Esophagus muscularis mucosa (tissue), 4 donors: Measurements from ENCODE around the gene IER3IP1. TPM values are rescaled to one million over a fixed set of nuclear protein-coding genes. Genes with fewer than 3 reads are reported as not detected.

Experiments
- DNase-seq: peaks from one replicate; pipeline ENCODE4 v3.0.0-alpha.2; 2017; ENCODE audit errors: extremely low spot score
- H3K27ac ChIP-seq, 4 donors: fragments of 200-600 bp; sonication (generic); replicated peaks in 1 of 4; 1 replicate in 3 of 4; 2 replicates in 1 of 4; pipeline ENCODE4 v1.5.1; 2016 to 2019; ENCODE audit warnings: mild to moderate bottlenecking in 1 of 4
- H3K27me3 ChIP-seq, 4 donors: fragments of 200-600 bp; sonication (generic); one replicate each; pipeline versions ENCODE4 v1.5.1 to v1.6.0; 2016 to 2019
- H3K36me3 ChIP-seq, 4 donors: fragments of 200-600 bp; sonication (generic); one replicate each; pipeline ENCODE4 v1.5.1; 2016 to 2019
- H3K4me1 ChIP-seq, 4 donors: fragments of 200-600 bp; sonication (generic); one replicate each; pipeline ENCODE4 v1.5.1; 2016 to 2019
- H3K4me3 ChIP-seq, 4 donors: fragments of 200-600 bp; sonication (generic); 1 replicate in 2 of 4; 2 replicates in 2 of 4; pipeline ENCODE4 v1.5.1; 2016 to 2019; ENCODE audit warnings: mild to moderate bottlenecking in 4 of 4, moderate library complexity in 1 of 4
- H3K9me3 ChIP-seq, 4 donors: fragments of 200-600 bp; sonication (generic); 1 replicate in 3 of 4; 2 replicates in 1 of 4; pipeline ENCODE4 v1.5.1; 2016 to 2019
- EP300 ChIP-seq: sonication (generic); formaldehyde crosslinking; IDR thresholded peaks from one replicate; pipeline ENCODE4 v1.6.1; 2017; ENCODE audit warnings: antibody characterized with exemption
- POLR2A ChIP-seq: fragments of 450-650 bp; IDR thresholded peaks from one replicate; pipeline ENCODE4 v1.6.1; 2017; ENCODE audit warnings: antibody characterized with exemption, moderate library complexity, mild to moderate bottlenecking, low read depth
- POLR2AphosphoS5 ChIP-seq, 2 donors: sonication (generic); formaldehyde crosslinking; IDR thresholded peaks; one replicate each; pipeline ENCODE4 v1.6.1; 2017; ENCODE audit warnings: antibody characterized with exemption in 2 of 2
- WGBS: methylation state at CpG from one replicate; pipeline ENCODE4 v1.1.5; 2018; 5-methylcytosine and 5-hydroxymethylcytosine counted together
- intact Hi-C: fragments of 100-400 bp; cut with DNase I; formaldehyde crosslinking; loops from one replicate; pipeline ENCODE4 v1.15.1; 2023
- total RNA-seq, 4 donors: library from RNA; depleted of rRNA; stranded (reverse); fragments of >200 nt; gene quantifications; one replicate each; pipeline versions ENCODE4 v1.1.0 to v1.2.1, GENCODE V29; 2016
- TF ChIP-seq, protein P1 (sequence below), 3 experiments: fragments of 200-600 bp in 2 of 3; fragments of 450-650 bp in 1 of 3; sonication (generic) in 2 of 3; IDR thresholded peaks; one replicate each; pipeline ENCODE4 v1.5.1; 2017 to 2019; ENCODE audit warnings: antibody characterized with exemption in 3 of 3, mild to moderate bottlenecking in 2 of 3, moderate library complexity in 1 of 3

Gene IER3IP1
- total RNA-seq, 4 donors from 2014 or later = 7.0 to 9.1 (median 7.5) TPM

DNA sequence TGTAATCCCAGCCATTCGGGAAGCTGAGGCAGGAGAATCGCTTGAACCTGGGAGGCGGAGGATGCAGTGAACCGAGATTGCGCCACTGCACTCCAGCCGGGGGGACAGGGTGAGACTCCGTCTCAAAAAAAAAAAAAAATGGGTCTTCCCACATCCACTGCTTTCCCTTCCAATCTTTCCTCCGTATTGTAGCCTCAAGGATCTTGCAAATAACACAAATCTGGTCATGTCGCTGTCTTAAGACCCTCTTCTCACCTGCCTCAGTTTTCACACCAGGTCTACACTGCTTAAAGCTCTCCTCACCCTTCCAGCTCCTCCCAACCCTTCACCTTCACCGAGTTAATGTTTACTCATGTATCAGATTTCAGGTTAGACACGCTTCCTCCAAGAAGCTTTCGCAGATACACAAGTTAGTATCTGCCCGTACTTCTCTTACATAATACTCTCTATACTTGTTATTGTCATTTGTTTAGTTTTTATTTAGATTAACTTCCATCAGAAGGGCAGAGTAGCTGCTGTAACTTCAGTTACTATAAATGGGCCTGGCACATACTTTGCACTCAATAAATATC lies 1.5 kb downstream of the IER3IP1 start:
- intact Hi-C loops = no loop called here
- WGBS = 76% methylated on average over 13 of the region's 13 CpGs

DNA sequence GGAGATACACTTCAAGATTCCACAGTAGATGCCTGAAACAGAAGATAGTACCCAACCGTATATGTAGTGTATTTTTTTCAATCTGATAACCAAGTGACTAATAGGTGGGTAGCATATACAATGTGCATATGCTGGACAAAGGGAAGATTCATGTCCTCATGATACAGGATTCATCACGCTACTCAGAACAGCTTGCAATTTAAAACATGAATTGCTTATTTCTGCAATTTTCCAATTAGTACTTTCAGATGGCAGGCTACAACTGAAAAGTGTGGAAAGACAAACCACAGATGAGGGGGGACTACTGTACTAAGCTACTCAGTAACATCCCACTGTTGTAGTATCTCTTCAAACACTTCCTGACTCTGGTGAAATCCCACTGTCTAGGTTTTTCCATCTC lies 3.7 kb downstream of the IER3IP1 start:
- Histone ChIP-seq H3K27ac (no peak overlapping the region), H3K36me3 (no peaks in the 10 kb centered on the region), H3K4me1 (peaks cover 22 to 46% (median 35%) of the 10 kb centered on the region in 4 donors), H3K4me3 (no peak overlapping the region), H3K9me3 (no peaks in the 10 kb centered on the region), H3K27me3 (no peaks in the 10 kb centered on the region)
- TF ChIP-seq, protein P1, sequence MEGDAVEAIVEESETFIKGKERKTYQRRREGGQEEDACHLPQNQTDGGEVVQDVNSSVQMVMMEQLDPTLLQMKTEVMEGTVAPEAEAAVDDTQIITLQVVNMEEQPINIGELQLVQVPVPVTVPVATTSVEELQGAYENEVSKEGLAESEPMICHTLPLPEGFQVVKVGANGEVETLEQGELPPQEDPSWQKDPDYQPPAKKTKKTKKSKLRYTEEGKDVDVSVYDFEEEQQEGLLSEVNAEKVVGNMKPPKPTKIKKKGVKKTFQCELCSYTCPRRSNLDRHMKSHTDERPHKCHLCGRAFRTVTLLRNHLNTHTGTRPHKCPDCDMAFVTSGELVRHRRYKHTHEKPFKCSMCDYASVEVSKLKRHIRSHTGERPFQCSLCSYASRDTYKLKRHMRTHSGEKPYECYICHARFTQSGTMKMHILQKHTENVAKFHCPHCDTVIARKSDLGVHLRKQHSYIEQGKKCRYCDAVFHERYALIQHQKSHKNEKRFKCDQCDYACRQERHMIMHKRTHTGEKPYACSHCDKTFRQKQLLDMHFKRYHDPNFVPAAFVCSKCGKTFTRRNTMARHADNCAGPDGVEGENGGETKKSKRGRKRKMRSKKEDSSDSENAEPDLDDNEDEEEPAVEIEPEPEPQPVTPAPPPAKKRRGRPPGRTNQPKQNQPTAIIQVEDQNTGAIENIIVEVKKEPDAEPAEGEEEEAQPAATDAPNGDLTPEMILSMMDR (IDR thresholded peaks at IDR 0.05) = no peak
- intact Hi-C loops = no loop called here
- 80% methylated on average over 2 of the region's 2 CpGs for WGBS
- DNase-seq = no peak

More for the DNA sequence above, 1.5 kb downstream of the IER3IP1 start:
- Histone ChIP-seq H3K36me3 (no peaks in the 10 kb centered on the region), H3K27me3 (no peaks in the 10 kb centered on the region), H3K27ac (no peak overlapping the region), H3K4me3 (peak overlapping the region; percentile 81 to 100 (median 96)), H3K9me3 (no peaks in the 10 kb centered on the region), H3K4me1 (peaks cover 22 to 46% (median 35%) of the 10 kb centered on the region in 4 donors)
- TF ChIP-seq POLR2A (no peak), EP300 (no peak), POLR2AphosphoS5 (IDR thresholded peaks at IDR 0.05) (no peak)
- TF ChIP-seq, protein P1 (IDR thresholded peaks at IDR 0.05) = no peak
- no peak for DNase-seq

DNA sequence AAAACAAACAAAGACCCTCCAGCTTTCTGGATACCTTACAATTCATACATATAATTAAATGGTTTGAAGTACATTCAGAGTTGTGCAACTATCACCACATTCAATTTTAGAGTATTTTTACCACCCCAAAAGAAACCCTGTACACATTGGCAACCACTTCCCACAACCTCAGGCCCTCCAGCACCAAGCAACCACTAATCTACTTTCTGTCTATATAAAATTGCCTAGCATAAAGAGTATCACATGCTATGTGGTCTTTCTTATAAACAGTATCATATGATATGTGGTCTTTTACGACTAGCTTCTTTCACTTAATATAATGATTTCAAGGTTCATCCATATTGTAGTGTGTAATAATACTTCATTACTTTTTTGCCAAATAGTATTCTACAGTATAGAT lies 7.3 kb downstream of the IER3IP1 start:
- WGBS = 84% methylated on average over 1 of the region's 1 CpG
- intact Hi-C loops = no loop called here
- H3K4me1 ChIP-seq = peaks cover 10 to 38% (median 21%) of the 10 kb centered on the region in 4 donors
- H3K9me3 ChIP-seq = no peaks in the 10 kb centered on the region
- H3K4me3 ChIP-seq = no peak overlapping the region
- no peaks in the 10 kb centered on the region for H3K36me3 ChIP-seq
- TF ChIP-seq, protein P1 (IDR thresholded peaks at IDR 0.05) = no peak
- TF ChIP-seq POLR2AphosphoS5 (IDR thresholded peaks at IDR 0.05) (no peak), POLR2A (no peak), EP300 (no peak)
- H3K27me3 ChIP-seq = no peaks in the 10 kb centered on the region
- no peak for DNase-seq
- no peak overlapping the region for H3K27ac ChIP-seq

DNA sequence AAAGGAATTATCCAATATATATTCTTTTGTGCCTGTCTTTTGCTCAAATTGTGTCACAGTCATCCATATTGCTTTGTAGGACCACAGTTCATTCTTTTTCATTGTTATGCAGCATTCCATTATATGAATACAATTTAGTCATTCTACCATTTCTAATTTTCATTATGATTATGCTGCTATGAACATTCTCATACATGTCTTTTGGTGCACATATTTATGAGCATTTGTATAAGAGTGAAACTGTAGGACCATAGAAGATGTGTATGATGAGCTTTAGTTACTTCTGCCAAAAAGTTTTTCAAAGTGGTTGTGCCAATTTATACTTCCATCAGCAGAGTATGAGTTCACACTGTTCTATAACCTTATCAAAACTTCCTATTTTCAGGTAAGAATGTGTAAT lies 7.7 kb downstream of the IER3IP1 start:
- DNase-seq = no peak
- H3K4me1 ChIP-seq = peaks cover 8 to 34% (median 17%) of the 10 kb centered on the region in 4 donors
- H3K27me3 ChIP-seq = no peaks in the 10 kb centered on the region
- no peak overlapping the region for H3K27ac ChIP-seq
- H3K9me3 ChIP-seq = no peaks in the 10 kb centered on the region
- no peaks in the 10 kb centered on the region for H3K36me3 ChIP-seq
- intact Hi-C loops = no loop called here
- TF ChIP-seq, protein P1 (IDR thresholded peaks at IDR 0.05) = no peak
- TF ChIP-seq POLR2AphosphoS5 (IDR thresholded peaks at IDR 0.05) (no peak), EP300 (no peak), POLR2A (no peak)
- no peak overlapping the region for H3K4me3 ChIP-seq

DNA sequence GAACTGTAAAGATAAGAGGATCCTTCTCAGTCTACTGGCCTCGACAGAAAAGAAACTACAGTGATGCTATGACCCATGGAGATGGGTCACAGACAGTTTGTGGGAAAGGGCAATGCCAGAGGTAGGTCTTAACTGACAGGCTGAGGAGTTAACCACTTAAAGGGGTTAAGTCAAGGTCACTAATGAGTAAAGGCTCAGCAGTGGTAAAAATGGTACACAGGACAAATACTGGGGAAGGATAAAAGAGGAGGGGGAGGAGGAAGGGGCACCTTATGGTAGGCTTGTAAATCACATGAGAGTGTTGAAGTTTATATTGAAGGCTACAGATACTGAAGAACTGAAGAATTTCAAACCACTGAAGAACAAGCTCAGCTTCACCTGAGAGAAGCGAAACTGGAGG lies 9.9 kb downstream of the IER3IP1 start:
- no peak overlapping the region for H3K4me3 ChIP-seq
- 77% methylated on average over 2 of the region's 2 CpGs for WGBS
- no peak for DNase-seq
- TF ChIP-seq, protein P1 (IDR thresholded peaks at IDR 0.05) = no peak
- TF ChIP-seq POLR2A (no peak), POLR2AphosphoS5 (IDR thresholded peaks at IDR 0.05) (no peak), EP300 (no peak)
- peaks cover 0 to 16% (median 7%) of the 10 kb centered on the region in 4 donors for H3K4me1 ChIP-seq
- no peaks in the 10 kb centered on the region for H3K36me3 ChIP-seq
- intact Hi-C loops = no loop called here
- H3K27me3 ChIP-seq = no peaks in the 10 kb centered on the region
- no peak overlapping the region for H3K27ac ChIP-seq
- H3K9me3 ChIP-seq = no peaks in the 10 kb centered on the region
